SK-N-MC (cell line): ENCODE results near the gene AQP2.

Experiments used
- EZH2 ChIP-seq: fragments of 200-600 bp; sonication (generic); IDR thresholded peaks from one replicate; pipeline ENCODE4 v1.6.1; 2017; ENCODE audit warnings: antibody characterized with exemption
- FOXP2 ChIP-seq: optimal IDR thresholded peaks from 2 replicates; pipeline ENCODE3; 2011; ENCODE audit warnings: mild to moderate bottlenecking, moderate library complexity; ENCODE audit not compliant: insufficient read depth; ENCODE audit errors: extremely low read length, control extremely low read depth
- POLR2AphosphoS5 ChIP-seq: IDR thresholded peaks from 2 replicates; pipeline ENCODE4 v1.6.1; 2012; ENCODE audit warnings: mild to moderate bottlenecking, low read depth, low read length, borderline replicate concordance

DNA sequence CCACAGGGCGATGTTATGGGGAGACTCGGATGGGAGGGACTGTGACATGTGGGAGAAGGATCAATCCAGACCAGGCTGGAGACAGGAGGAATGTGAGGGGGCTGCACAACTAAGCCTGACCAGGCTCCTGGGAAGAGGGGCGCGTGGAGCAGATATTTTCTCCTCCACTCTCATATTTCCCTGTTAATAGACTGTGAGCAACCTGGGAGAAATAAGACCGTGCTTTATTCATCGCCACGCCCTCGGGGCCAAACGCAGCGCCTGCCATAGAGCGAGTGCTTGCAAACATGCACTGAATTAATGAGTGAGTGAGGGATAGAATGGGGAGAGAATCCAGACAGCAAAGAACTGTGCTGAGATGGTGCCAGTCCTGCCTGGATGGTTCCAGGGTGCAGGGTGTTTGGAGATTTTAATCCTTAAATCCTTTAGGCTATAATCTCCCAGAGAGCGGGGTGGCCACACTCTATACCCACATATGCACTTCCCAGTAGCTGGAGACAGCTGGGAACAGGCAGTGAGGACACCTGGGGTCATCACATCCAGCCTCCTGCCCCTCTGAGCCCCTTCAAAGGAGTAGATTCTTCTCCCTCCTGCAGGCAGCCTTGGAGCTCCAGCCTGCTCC is 33.3 kb upstream of the AQP2 start:
- TF ChIP-seq POLR2AphosphoS5: no peak
- no peak for TF ChIP-seq EZH2
- TF ChIP-seq FOXP2: no peak
